Lung microvascular endothelial cell (primary cell): ENCODE measurements around the gene NEK5. TPM values are rescaled to one million over a fixed set of nuclear protein-coding genes. Genes with fewer than 3 reads are reported as not detected.
"Not testable (repeated sequence)": the region's sequence is repeated elsewhere in the genome, so short reads cannot be mapped to it uniquely, and the experiment has no call there.

Experiments used
- DNase-seq, 2 donors: peaks; one replicate each; pipeline versions ENCODE4 v3.0.0 to v3.0.0-alpha.2; 2010; ENCODE audit warnings: low read depth in 2 of 2
- total RNA-seq: library from RNA; depleted of rRNA; stranded (reverse); fragments of >200 nt; gene quantifications from 2 replicates; pipeline ENCODE4 v1.2.1, GENCODE V29; 2014

The NEK5 gene
- total RNA-seq, 1 donor from 2014 or later, result 0.20 TPM

DNA sequence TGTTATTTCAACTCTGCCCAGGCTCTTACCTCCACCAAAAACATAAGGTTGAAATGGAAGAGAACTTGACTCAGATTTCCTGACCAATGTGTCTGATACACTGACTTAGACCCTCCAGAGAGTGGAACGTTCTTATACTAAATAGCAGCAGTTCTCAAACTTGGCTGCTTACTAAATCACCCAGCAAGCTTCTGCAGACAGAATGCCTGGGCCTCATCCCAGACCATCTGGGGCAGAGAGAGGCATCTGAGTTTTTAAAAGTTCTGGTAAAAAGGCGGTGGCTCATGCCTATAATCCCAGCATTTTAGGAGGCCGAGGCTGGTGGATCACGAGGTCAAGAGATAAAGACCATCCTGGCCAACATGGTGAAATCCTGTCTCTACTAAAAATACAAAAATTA is 46.3 kb downstream of the NEK5 start:
- DNase-seq, result no peak

DNA sequence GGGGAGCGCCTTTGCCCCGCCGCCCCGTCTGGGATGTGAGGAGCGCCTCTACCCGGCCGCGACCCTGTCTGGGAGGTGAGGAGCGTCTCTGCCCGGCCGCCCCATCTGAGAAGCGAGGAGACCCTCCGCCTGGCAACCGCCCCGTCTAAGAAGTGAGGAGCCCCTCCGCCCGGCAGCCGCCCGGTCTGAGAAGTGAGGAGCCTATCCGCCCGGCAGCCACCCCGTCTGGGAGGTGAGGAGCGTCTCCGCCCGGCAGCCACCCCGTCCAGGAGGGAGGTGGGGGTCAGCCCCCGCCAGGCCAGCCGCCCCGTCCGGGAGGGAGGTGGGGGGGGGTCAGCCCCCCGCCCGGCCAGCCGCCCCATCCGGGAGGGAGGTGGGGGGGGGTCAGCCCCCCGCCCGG is 49.0 kb downstream of the NEK5 start:
- DNase-seq, result not testable (repeated sequence)

DNA sequence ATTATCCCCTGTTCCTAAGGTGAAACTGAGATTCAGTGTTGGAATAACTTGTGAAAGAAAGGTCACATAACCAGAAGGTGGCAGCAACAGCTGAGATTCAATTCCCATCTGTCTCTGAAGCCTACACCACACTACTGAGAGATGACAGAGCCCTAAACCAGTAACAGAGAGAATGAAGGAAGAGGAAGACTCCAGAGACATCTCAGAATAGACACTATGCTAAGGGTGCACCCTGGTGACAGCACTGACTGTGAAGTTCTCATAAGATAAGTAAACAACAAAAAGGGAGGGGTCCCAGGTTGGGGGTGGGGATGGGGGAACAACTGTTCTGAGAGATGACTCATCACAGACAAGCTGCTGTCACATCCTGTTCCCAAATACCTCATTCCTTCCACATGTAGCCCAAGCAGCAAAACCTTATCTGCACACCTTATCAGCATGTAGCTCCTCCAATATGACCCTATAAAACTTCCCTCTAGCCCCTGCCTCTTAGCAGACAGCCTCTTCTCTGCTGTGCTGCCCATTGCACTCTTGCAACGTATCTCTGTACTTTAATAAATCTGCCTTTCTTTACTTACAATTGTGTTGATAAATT is 57.8 kb downstream of the NEK5 start:
- peak; percentile 17 to 47 for DNase-seq

DNA sequence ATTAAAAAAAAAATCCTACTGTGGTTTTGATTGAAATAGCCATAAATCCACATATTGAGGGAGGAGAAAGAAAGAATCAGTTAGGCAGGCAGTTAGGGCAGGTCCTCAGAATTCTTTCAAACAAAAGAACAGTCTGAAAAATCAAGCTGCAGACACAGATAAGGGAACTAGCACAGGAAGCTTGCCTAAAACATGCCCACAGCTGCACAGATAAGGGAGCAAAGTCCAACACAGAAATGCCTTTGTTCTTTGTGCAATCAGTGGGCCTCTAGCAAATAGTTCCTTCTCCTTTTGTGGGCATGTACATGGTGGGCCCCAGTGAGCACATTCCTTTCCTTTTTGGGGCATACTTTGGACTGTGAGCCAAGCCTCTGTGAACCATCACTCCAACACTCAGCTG is 61.6 kb downstream of the NEK5 start:
- DNase-seq, result peak in 1 of 2 donors; percentile 33

DNA sequence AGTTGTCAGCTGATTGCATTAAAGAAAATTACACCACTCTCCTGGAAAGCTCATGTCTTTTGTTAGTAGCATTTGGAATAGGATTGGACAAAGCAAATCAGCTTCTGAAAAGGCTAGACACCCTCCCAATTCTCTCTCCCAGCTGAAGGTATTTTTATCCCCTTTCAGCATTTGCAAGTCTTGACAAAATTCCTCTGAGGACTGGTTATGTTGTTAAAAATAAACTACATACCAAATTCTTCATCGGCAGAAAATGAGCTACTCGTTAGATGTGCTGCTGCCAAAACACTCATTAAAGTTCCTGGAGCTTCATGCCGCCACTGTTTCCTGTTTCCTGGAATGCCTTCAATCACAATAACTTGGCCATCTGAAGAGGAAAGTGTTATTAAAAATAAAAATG is 67.3 kb downstream of the NEK5 start:
- peak; percentile 56 to 58 for DNase-seq

DNA sequence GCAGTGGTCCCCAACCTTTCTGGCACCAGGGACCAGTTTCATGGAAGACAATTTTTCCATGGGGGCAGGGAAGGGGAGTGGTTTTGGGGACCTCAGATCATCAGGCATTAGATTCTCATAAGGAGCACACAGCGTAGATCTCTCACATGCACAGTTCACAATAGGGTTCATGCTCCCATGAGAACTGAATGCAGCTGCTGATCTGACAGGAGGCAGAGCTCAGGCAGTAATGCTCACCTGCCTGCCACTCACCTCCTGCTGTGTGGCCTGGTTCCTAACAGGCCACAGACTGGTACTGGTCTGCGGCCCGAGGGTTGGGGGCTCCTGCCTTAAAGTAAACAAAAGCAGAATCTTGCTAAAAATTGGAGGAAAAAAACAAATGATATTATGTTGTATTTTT is 67.8 kb downstream of the NEK5 start:
- not testable (repeated sequence) for DNase-seq

DNA sequence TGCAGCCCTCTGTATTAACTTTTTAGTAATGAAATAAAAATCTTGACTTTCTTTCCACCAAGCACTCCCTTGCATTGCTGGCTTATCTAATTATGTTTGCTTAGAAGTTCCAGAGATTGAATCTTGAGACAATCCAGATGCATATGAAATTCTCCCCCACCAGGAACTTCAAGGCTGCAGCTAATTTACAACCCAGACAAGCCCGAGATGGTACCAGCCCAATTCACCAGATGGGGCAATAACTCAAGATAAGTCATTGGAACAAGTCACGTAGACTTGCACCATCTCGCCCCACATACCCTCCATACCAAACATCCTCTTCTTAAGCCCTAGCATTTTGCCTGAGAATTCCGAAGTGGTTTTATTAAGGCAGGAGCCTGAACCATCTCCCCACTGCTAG is 75.4 kb downstream of the NEK5 start:
- no peak for DNase-seq

DNA sequence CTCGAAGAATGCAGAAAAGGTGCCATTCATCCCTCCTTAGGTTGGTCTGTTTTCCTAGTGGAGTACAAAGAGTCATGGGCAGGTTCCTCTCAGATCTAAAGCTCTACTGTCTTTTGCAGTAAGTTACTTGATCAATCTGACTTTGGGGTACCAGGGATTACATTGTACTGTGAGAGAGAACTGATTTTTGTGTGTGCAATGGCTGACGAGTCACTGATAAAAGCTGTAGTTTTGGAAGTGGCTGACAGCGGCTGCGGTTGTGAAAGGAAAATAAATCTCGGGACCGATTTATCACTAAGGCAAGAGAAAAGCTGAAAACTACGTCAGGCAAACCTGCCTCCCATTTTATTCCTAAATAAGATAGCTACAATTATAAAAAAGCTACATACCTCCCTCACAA is 77.5 kb downstream of the NEK5 start:
- DNase-seq, result no peak

DNA sequence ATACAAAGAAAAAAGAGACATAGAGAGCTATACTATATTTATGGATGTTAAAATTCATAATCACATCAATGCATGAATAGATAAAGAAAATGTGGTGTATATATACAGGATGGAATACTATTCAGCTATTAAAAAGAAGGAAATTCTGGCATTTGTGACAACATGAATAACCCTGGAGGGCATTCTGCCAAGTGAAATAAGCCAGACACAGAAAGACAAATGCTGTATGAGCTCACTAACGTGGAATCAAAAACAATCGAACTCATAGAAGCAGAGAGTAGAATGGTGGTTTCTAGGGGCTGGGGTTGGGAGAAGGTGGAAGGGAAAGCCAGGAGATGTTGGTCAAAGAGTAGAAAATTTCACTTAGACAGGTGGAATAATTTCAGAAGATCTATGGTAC is 80.4 kb downstream of the NEK5 start:
- DNase-seq, result peak; percentile 6 to 69

DNA sequence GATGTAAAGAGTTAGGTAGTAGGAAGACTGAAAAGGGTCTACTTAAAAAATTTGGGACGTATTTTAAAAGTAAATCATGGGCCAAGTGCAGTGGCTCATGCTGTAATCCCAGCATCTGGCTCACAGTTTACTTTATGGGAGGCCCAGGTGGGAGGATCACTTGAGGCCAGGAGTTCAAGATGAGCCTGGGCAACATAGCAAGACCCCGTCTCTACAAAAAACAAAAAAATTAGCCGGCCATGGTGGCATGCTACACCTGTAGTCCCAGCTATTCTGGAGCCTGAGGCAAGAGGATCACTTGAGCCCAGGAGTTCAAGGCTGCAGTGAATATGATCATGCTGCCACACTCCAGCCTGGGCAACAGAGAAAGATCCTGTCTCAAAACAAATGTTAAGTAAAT is 81.4 kb downstream of the NEK5 start:
- DNase-seq, result no peak

DNA sequence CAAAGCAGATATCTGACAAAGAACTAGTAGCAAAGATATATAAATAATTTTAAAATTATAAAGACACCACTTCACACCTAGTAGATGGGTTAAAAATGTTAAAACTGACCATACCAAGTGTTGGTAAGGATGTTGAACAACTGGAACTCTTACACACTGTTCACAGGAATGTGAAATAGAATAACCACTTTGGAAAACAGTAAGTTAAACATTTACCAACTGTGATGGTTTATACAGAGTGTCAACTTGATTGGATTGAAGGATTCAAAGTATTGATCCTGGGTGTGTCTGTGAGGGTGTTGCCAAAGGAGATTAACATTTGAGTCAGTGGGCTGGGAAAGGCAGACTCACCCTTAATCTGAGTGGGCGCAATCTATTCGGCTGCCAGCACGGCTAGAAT is 85.2 kb downstream of the NEK5 start:
- no peak for DNase-seq

DNA sequence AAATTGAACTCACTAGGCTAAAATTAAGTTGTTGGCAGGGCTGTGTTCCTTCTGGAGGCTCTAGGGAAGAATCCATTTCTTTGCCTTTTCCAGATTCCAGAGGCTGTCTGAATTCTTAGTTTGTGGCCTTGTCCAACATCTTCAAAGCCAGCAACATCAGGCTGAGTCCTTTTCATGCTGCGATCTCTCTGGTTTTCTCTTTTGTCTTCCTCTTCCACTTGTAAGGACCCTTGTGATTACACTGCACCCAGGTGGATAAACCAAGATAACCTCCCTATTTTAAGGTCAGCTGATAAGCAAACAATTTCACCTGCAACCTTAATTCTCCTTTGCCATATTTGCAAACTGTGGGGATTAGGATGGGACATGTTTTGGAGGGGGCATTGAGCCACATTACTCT is 92.8 kb downstream of the NEK5 start:
- no peak for DNase-seq

DNA sequence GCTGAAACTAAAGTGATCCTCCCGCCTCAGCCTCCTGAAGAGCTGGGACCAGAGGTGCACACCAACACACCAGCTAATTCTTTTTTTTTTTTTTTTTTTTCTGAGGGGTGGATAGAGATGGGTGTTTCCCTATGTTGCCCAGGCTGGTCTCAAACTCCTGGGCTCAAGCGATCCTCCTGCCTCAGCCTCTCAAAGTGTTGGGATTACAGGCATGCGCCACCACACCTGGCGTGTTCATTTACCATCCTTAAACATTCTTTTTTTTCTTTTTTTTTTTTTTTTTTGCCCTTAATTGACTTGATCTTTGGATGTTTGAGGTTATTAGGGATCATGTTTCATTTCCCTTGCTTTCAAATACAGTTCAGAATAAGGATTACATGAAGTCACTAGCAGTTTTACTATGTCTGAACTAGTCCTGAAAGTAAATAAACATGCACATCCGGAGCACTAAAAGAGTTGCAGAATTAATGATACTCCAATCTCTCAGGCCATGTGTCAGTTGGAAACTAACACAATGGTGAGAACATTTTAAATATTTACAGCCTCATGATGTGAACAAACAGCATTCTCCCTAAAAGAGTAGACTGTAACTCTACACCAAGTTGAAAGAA is 94.2 kb downstream of the NEK5 start:
- peak in 1 of 2 donors; percentile 46 for DNase-seq

DNA sequence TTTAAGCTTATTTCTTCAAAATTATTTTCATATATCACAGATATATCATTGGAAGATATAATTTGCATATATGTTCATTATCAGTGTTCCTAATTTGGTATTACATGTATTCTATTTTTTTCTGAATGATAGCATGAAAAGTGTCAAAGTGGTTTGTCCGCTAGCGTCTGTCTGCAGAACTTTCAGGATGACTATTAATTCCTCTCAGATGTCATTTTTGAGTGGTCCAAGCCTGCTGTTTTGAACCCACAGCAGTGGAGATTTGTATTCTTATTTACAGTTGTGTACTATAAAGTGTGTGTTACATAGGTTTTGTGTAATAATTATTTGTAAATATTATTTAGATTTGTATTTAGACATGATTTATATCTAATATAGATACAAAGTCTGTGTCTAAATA is 95.8 kb downstream of the NEK5 start:
- DNase-seq, result no peak

DNA sequence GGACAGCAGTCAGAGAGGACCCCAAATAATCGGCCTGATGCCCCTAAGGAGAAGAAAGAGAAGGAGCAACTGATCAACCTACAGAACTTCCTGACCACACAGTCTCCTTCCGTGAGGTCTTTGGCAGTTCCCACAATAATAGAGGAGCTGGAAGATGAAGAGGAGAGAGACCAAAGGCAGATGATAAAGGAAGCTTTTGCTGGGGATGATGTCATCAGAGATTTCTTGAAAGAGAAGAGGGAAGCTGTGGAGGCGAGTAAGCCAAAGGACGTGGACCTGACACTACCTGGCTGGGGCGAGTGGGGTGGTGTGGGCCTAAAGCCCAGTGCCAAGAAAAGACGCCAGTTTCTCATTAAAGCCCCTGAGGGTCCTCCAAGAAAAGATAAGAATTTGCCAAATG is 98.5 kb downstream of the NEK5 start:
- DNase-seq, result not testable (repeated sequence)

DNA sequence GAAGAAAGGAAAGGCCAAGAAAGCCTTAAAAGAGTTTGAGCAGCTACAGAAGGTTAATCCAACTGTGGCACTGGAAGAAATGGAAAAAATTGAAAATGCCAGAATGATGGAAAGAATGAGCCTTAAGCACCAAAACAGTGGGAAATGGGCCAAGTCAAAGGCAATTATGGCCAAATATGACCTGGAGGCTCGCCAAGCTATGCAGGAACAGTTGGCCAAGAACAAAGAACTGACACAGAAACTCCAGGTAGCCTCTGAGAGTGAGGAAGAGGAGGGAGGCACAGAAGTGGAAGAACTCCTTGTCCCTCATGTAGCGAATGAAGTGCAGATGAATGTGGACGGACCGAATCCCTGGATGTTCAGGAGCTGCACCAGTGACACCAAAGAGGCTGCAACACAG is 99.3 kb downstream of the NEK5 start:
- DNase-seq, result peak in 1 of 2 donors; percentile 25

DNA sequence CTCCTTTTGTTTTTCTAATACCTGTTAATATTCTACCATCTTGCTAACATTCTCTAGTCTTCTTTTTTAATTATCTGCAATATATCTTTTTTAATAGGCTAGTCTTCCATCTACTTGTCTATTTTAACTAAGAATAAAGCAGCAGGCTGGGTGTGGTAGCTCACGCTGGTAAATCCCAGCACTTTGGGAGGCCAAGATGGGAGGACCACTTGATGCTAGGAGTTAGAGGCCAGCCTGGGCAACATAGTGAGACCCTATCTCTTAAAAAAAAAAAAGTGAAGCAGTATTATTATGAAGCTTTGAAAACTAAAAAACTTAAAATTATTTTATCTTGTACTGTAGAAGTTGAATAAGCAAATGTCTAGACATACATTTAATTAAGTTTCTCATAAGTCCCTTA is 101.0 kb downstream of the NEK5 start:
- no peak for DNase-seq

DNA sequence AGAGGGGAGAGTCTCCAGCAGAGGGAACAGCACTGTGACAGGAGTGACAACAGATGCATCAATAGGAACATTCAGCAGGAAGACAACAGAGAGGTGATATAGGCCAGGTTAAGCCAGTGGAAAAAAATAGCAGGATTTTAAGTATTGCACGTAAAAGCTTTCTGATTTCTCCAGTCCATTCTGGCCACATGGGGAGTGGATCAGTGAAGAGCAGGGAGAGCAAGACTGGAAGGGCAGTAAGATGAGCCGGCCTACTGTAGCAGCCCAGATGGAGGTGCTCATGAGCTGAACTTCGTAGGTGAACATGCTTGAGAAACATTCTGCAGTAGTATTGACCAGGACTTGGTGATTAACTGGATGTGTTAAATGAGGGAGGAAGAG is 102.6 kb downstream of the NEK5 start:
- peak in 1 of 2 donors; percentile 20 for DNase-seq

DNA sequence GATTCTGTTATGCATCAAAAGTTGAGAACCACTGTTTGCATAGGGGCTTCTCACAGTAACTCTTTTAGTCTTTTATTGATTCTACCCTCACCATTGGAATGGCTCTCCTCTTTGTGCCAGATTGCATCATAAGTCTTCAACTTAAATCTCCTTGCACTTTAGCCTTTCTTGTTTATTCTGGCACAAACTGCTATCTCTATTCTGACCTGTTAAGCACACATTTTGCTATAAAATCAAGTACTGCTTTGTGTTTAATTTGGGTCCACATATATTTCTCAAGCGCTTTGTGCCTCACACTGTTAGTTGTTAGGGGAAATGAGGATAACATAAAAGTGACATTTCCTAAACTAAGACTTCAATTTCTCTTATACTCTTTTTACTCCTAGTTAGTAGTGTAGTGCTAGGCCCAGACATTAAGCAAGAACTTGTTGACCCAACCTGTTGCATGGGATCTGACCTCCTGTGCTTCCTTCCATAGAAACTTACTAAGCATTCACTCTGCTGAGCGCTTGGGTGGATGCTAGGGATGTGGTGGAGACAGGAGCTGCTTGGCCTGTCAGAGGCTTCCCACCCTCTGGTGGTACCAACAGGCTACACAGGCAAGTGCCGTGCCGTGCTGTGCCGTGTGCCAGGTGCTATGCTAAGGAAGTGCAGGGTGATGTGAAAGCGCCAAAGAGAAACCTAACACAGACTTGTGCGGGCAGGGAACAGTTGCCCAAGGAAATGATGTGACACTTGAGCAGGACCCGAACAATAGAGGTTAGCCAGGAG is 103.2 kb downstream of the NEK5 start:
- no peak for DNase-seq

DNA sequence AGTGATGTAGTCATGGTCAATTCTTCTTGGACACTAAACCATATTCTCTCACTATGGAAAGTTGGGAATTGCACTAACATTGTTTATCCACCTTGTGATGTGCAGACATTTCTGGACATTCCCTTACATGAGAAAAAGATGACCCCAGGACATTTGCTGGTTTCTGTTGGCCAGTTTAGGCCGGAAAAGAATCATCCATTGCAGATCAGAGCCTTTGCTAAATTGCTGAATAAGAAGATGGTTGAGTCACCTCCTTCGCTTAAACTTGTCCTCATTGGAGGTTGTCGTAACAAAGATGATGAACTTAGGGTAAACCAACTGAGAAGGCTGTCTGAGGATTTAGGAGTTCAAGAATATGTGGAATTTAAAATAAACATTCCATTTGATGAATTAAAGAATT is 104.4 kb downstream of the NEK5 start, which contains the start of gene UTP14C:
Gene UTP14C (plus strand): TSS at position 211 of the 400 bp plus-strand sequence. CDS start 4,114 bp downstream, outside the sequence.
- no peak for DNase-seq

DNA sequence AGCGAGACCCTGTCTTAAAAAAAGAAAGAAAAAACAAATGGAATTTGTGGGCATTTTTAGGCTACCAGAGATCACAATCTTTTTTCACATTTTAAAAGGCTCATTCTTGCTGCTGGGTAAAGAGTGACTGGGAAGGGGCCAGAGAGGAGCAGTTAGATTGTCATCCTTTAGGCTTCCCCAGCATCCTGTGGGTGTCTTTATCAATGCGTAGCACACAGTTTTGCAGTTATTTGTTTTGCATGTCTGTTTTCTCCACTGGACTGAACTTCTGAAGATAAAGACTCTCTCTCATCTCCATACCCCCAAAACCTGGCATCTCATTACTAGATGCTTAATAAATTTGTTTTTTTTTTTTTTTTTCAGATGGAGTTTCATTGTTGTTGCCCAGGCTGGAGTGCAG is 106.5 kb downstream of the NEK5 start:
- DNase-seq, result no peak

DNA sequence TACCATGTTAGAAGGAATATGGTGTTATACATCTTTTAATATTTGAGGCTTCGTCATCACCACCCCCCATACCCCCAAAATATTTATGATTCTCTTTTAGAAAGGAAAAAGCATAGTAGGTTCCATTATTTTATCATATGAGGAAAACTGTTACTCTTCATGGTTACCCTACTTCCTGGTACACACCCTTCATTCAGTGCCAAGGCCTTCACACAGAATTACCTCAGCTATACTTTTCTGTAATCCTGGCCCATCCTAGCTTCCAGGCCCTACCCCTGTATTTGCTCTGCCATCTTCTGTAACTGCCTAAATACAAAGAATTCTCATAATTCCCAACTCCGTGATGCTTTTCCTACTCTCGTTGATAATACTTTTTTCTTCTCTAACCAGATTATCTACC is 108.7 kb downstream of the NEK5 start:
- no peak for DNase-seq

DNA sequence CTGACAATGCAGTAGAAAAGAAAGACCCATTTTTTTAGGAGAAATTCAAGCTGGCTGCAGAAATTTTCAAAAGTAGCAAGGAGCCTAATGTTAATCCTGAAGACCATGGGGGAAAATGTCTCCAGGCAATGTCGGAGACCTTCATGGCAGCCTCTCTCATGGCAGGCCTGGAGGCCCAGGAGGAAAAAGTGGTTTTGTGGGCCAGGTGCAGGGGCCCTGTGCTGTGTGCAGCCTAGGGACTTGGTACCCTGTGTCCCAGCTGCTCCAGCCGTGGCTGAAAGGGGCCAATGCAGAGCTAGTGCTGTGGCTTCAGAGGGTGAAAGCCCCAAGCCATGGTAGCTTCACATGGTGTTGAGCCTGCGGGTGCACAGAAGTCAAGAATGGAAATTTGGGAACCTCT is 112.6 kb downstream of the NEK5 start:
- DNase-seq, result no peak
